HepG2 (cell line): ENCODE results near the gene RICTOR. TPM values are rescaled to one million over a fixed set of nuclear protein-coding genes. Genes with fewer than 3 reads are reported as not detected.

Experiments
- ATF2 ChIP-seq: sonication (generic); formaldehyde crosslinking; IDR thresholded peaks from 2 replicates; pipeline ENCODE4 v1.4.0; 2020; ENCODE audit warnings: missing genetic modification reagents
- FOXO1 ChIP-seq: sonication (generic); formaldehyde crosslinking; IDR thresholded peaks from 2 replicates; pipeline ENCODE4 v1.4.0; 2020; ENCODE audit warnings: missing genetic modification reagents
- MXI1 ChIP-seq: IDR thresholded peaks from 3 replicates; pipeline ENCODE4 v1.6.1; 2012; ENCODE audit warnings: low read depth, low read length, inconsistent platforms, borderline replicate concordance
- REL ChIP-seq: sonication (generic); formaldehyde crosslinking; conservative IDR thresholded peaks from 2 replicates; pipeline ENCODE4 v1.8.0; 2022; ENCODE audit warnings: mild to moderate bottlenecking, missing genetic modification reagents, moderate library complexity
- TFDP1 ChIP-seq: IDR thresholded peaks from 2 replicates; pipeline ENCODE4 v1.6.1; 2016; ENCODE audit warnings: missing compliant biosample characterization, missing genetic modification reagents, borderline replicate concordance
- ZBTB20 ChIP-seq: sonication (generic); formaldehyde crosslinking; IDR thresholded peaks from 2 replicates; pipeline ENCODE4 v1.8.1; 2023; ENCODE audit warnings: missing genetic modification reagents, low read depth, mild to moderate bottlenecking, borderline replicate concordance
- ZMYM4 ChIP-seq: sonication (generic); formaldehyde crosslinking; IDR thresholded peaks from 2 replicates; pipeline ENCODE4 v1.8.1; 2023; ENCODE audit warnings: mild to moderate bottlenecking, missing genetic modification reagents
- ZNF343 ChIP-seq: sonication (generic); formaldehyde crosslinking; IDR thresholded peaks from 2 replicates; pipeline ENCODE4 v1.4.0; 2020; ENCODE audit warnings: mild to moderate bottlenecking, missing genetic modification reagents
- ZNF446 ChIP-seq: sonication (generic); formaldehyde crosslinking; IDR thresholded peaks from 2 replicates; pipeline ENCODE4 v1.5.0; 2020; ENCODE audit warnings: mild to moderate bottlenecking, missing genetic modification reagents
- ZNF629 ChIP-seq: sonication (generic); formaldehyde crosslinking; conservative IDR thresholded peaks from 2 replicates; pipeline ENCODE4 v1.5.0; 2020; ENCODE audit warnings: missing genetic modification reagents
- ZNF75D ChIP-seq: sonication (generic); formaldehyde crosslinking; IDR thresholded peaks from 2 replicates; pipeline ENCODE4 v1.8.1; 2023; ENCODE audit warnings: missing genetic modification reagents, mild to moderate bottlenecking, borderline replicate concordance
- ZNF766 ChIP-seq: sonication (generic); formaldehyde crosslinking; IDR thresholded peaks from 2 replicates; pipeline ENCODE4 v1.5.0; 2020; ENCODE audit warnings: missing genetic modification reagents, borderline replicate concordance
- ZXDC ChIP-seq: sonication (generic); formaldehyde crosslinking; IDR thresholded peaks from 2 replicates; pipeline ENCODE4 v1.5.0; 2020; ENCODE audit warnings: mild to moderate bottlenecking, missing genetic modification reagents
- polyA plus RNA-seq, 8 experiments: library from polyadenylated mRNA; depleted of rRNA in 3 of 8; stranded (reverse) in 7 of 8; unstranded in 1 of 8; fragments of >200 nt; fragmentation: Illumina TruSeq in 4 of 8; extraction: Trizol in 4 of 8; gene quantifications; 2 replicates each; pipeline versions ENCODE4 v1.2.1 to v1.2.3, GENCODE V29; 2011 to 2016; ENCODE audit warnings: low read depth in 4 of 8, missing spikeins in 1 of 8, mixed read lengths in 1 of 8; ENCODE audit not compliant: insufficient read depth in 1 of 8
- total RNA-seq, 5 experiments: library from RNA; depleted of rRNA; stranded (reverse); fragments of >200 nt; fragmentation: Illumina TruSeq; extraction: Trizol; gene quantifications; 2 replicates each; pipeline ENCODE4 v1.2.3, GENCODE V29; 2016; ENCODE audit warnings: low read depth in 1 of 5
- TF ChIP-seq, protein P1 (sequence below): sonication (generic); formaldehyde crosslinking; IDR thresholded peaks from 2 replicates; pipeline ENCODE4 v1.4.0; 2020; ENCODE audit warnings: mild to moderate bottlenecking, missing genetic modification reagents, borderline replicate concordance
- TF ChIP-seq, protein P2 (sequence below): IDR thresholded peaks from 2 replicates; pipeline ENCODE4 v1.6.1; 2016; ENCODE audit warnings: missing compliant biosample characterization, missing genetic modification reagents, borderline replicate concordance

RICTOR gene
- total and polyA plus RNA-seq, 2 of the 13 experiments (the other 11 are each of a cell fraction or from before 2014, with no cell fraction given) = 10.7 to 15.4 TPM

DNA sequence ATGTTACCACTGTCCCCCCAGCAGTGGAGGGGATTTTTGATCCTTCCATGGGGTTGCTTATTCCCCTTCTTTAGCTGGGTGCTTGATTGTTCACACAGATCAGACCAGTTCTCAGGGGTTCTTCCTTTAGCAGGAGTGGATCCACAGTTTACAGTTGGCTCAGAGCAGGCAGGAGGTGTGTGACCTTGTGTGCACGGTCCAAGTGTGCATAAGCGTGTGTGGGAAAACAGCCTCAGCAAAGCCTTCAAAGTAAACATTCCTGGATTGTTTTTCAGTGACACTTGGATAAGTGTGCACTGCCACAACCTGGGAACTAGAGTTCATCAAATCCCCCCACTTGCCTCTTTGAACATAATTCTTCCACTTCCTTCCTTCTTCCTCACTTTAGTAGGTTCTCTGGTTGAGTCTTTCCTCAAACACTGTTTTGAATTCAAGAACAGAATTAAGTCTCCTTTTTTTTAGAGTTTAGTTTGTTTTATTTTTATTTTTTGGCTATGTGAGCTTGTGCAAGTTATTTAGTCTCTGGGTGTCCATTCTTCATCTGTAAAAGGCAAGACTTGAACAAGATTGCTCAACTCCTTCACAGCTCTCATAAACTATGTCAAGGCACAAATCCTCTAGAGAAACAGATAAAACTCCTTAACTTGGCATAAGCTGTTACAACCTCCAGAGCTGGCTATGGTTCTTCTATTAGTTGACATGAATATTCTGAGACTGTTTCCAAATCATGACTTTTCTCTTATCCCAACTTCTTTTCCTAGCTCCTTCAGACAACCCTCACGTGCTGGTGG lies 150.3 kb downstream of the RICTOR start (continued):
- TF ChIP-seq ZXDC (CRISPR knock-in tag) (no peak), REL (CRISPR knock-in tag) (no peak), MXI1 (no peak), ZBTB20 (CRISPR knock-in tag) (no peak), TFDP1 (CRISPR knock-in tag) (no peak), ZNF75D (no peak), ZNF766 (CRISPR knock-in tag) (no peak), ZNF343 (no peak), ATF2 (no peak), FOXO1 (CRISPR knock-in tag) (peak; percentile 15; the same call in 1 of the 2 replicates), ZMYM4 (CRISPR knock-in tag) (0 out of 2 replicates have a peak, but pooled peaks have one; percentile 38), ZNF629 (CRISPR knock-in tag) (no peak), ZNF446 (no peak)
- TF ChIP-seq, protein P1, sequence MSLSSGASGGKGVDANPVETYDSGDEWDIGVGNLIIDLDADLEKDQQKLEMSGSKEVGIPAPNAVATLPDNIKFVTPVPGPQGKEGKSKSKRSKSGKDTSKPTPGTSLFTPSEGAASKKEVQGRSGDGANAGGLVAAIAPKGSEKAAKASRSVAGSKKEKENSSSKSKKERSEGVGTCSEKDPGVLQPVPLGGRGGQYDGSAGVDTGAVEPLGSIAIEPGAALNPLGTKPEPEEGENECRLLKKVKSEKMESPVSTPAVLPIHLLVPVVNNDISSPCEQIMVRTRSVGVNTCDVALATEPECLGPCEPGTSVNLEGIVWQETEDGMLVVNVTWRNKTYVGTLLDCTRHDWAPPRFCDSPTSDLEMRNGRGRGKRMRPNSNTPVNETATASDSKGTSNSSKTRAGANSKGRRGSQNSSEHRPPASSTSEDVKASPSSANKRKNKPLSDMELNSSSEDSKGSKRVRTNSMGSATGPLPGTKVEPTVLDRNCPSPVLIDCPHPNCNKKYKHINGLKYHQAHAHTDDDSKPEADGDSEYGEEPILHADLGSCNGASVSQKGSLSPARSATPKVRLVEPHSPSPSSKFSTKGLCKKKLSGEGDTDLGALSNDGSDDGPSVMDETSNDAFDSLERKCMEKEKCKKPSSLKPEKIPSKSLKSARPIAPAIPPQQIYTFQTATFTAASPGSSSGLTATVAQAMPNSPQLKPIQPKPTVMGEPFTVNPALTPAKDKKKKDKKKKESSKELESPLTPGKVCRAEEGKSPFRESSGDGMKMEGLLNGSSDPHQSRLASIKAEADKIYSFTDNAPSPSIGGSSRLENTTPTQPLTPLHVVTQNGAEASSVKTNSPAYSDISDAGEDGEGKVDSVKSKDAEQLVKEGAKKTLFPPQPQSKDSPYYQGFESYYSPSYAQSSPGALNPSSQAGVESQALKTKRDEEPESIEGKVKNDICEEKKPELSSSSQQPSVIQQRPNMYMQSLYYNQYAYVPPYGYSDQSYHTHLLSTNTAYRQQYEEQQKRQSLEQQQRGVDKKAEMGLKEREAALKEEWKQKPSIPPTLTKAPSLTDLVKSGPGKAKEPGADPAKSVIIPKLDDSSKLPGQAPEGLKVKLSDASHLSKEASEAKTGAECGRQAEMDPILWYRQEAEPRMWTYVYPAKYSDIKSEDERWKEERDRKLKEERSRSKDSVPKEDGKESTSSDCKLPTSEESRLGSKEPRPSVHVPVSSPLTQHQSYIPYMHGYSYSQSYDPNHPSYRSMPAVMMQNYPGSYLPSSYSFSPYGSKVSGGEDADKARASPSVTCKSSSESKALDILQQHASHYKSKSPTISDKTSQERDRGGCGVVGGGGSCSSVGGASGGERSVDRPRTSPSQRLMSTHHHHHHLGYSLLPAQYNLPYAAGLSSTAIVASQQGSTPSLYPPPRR (CRISPR knock-in tag) = no peak
- TF ChIP-seq, protein P2, sequence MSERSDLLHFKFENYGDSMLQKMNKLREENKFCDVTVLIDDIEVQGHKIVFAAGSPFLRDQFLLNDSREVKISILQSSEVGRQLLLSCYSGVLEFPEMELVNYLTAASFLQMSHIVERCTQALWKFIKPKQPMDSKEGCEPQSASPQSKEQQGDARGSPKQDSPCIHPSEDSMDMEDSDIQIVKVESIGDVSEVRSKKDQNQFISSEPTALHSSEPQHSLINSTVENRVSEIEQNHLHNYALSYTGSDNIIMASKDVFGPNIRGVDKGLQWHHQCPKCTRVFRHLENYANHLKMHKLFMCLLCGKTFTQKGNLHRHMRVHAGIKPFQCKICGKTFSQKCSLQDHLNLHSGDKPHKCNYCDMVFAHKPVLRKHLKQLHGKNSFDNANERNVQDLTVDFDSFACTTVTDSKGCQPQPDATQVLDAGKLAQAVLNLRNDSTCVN (CRISPR knock-in tag) = no peak
